Liver (tissue), 3 donors: ENCODE measurements around the gene RNF214.

Experiments used
- CTCF ChIP-seq: fragments of 150-350 bp; IDR thresholded peaks from 2 replicates; pipeline ENCODE4 v1.5.1; 2017; ENCODE audit warnings: improper control_type of control experiment, low read depth, low read length; ENCODE audit not compliant: missing input control
- JUND ChIP-seq, 2 donors: IDR thresholded peaks; 2 replicates each; pipeline ENCODE4 v1.6.1; 2016; ENCODE audit warnings: antibody characterized with exemption in 2 of 2
- MAX ChIP-seq: IDR thresholded peaks from 2 replicates; pipeline ENCODE4 v1.6.1; 2016; ENCODE audit warnings: antibody characterized with exemption
- REST ChIP-seq: IDR thresholded peaks from 2 replicates; pipeline ENCODE4 v1.6.1; 2016; ENCODE audit warnings: antibody characterized with exemption, mild to moderate bottlenecking
- donor health status: healthy.
- donor health status: healthy.

- TF ChIP-seq CTCF: no peak
- no peak for TF ChIP-seq MAX
- TF ChIP-seq REST: no peak
- TF ChIP-seq JUND (IDR thresholded peaks at IDR 0.05): no peak
These were observed 26.9 kb downstream of the RNF214 start for GRCh38 chr11:117259417-117259816.
